LNCaP clone FGC (cell line): ENCODE results near the gene DSCAM.

Experiments
- DNase-seq: peaks from one replicate; pipeline ENCODE4 v3.0.0-alpha.2; 2011; ENCODE audit warnings: low read depth
- H3K4me3 ChIP-seq: 2 replicates; pipeline ENCODE4 v1.5.1; 2011; ENCODE audit warnings: mild to moderate bottlenecking, low read depth, low read length, control low read depth
- CTCF ChIP-seq: IDR thresholded peaks from 2 replicates; pipeline ENCODE4 v1.5.1; 2012; ENCODE audit warnings: mild to moderate bottlenecking; ENCODE audit not compliant: control insufficient read depth, insufficient read depth; ENCODE audit errors: extremely low read depth

Gene DSCAM

DNA sequence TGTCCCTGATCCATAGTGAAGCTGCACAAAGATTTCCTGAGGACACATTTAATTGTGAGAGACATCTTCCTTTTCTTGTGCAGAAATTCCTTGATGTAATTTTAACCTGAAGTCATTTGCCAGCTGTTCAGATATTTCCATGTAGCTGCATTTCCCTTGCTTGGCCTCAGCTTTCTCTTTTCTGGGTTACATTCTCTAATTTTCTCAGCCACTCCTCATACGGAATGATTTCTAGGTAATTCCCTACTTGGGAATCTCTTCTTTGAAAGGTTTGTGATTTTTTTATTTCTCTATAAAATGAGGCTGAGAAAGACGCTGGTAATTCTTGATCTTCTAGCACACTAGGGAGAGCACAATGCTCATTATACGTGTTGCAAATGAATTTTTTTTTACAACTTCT is 780.7 kb downstream of the DSCAM start:
- H3K4me3 ChIP-seq, result no peak overlapping the region
- no peak for DNase-seq
- no peak for TF ChIP-seq CTCF

DNA sequence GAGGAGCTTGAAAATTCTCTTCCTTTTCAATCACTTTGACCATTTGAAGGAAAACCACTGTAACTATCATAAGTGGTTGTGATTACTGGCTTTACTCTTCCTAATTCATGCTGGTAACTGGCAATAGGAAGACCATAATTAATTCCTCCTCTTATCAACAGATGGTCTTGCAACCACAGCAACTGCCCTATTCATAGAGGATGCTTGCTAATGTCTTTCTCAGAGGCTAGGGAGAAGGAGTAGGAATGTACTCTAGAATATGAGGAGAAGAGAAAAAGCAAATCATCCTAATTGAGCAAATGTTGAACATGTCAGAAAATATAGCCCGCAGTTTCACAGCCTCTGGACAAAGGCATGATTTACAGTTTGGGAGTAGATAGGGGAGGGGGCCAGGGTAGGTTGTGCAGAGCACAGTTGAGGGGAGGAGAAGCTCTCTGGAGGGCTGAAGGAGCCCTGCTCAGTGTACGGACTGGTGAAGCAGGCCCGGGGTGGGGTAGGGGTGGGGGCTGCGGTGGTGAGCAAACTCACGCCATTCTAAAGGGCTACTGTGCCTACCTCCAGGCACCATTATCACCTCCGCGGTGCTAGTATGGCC is 786.8 kb downstream of the DSCAM start:
- no peak overlapping the region for H3K4me3 ChIP-seq
- no peak for DNase-seq
- TF ChIP-seq CTCF, result no peak

- TF ChIP-seq CTCF, result no peak
- no peak for DNase-seq
- no peak overlapping the region for H3K4me3 ChIP-seq
These were observed 789.6 kb downstream of the DSCAM start for GRCh38 chr21:40057331-40057730.

GRCh38 chr21:40056031-40056430 is 790.9 kb downstream of the DSCAM start:
- H3K4me3 ChIP-seq, result no peak overlapping the region
- TF ChIP-seq CTCF, result no peak
- DNase-seq, result no peak

- no peak; the same call in 1 of the 2 replicates for TF ChIP-seq CTCF
- peak; percentile 80 for DNase-seq
- H3K4me3 ChIP-seq, result no peak overlapping the region
These were observed 792.6 kb downstream of the DSCAM start for GRCh38 chr21:40054403-40054802.

GRCh38 chr21:40053007-40053406 is 794.0 kb downstream of the DSCAM start:
- DNase-seq, result peak; percentile 50
- TF ChIP-seq CTCF, result no peak
- no peak overlapping the region for H3K4me3 ChIP-seq

DNA sequence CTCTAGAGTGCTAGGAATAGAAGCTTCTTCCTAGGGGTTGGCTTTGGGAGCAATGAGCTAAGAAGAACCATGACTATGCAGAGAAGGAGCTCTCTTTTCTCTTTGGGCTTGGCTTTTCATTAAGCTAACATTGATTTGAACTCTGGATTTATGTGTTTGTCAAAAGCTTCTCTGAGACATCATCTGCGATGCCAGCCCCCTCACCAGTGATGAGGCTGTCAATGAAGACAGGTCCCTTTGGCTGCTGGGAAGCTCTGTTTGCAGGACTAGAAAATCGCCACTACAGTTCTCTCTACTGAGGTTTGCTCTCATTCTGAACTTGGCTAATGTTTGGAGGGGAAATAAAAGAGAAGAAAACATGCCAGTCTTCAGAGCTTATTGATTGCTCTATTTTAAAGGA is 794.7 kb downstream of the DSCAM start:
- no peak overlapping the region for H3K4me3 ChIP-seq
- DNase-seq, result no peak
- TF ChIP-seq CTCF, result no peak
